ENCODE measurements around the gene PCDHGA1.

Gene PCDHGA1

DNA sequence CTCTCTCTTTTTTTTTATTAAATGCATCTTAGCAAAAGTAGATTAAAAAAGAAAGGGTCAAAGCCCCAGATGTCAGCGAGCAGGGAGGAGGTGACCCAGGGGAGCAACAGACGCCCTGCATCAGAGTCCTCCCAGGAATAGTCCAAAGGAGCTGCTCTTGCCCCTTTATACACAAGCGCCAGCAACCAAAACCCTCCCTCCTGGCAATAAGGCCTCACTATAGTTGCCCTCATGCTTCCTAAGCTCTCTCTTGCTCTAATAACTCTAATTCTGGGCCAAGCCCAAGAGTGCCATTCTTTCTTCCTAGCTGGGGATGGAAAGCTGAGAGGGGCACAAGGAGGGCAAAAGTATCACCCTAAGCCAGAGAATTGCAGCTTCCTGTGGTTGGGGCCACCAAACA, 184.8 kb downstream of the PCDHGA1 start:
- no peak for FAIRE-seq

- no peak for FAIRE-seq
Observed at GRCh38 chr5:141515946-141516671, 185.8 kb downstream of the PCDHGA1 start.

DNA sequence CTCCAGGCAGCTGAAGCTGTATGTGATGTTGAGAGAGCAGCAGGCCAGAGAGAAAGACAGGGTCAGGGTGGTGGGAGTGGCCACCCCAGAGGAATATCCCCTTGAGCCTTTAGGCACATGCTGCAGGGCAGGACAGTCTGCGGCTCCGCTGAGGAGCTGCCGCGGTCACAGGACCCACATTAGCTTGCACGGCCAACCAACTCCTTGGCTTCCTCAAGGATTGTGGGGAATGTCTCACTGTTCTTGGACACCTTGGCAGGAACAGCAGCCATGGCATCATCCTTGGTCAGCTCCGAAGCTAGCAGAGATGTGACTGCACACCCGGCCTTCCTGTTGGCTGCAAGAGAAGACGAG, 186.3 kb downstream of the PCDHGA1 start:
- FAIRE-seq: no peak

DNA sequence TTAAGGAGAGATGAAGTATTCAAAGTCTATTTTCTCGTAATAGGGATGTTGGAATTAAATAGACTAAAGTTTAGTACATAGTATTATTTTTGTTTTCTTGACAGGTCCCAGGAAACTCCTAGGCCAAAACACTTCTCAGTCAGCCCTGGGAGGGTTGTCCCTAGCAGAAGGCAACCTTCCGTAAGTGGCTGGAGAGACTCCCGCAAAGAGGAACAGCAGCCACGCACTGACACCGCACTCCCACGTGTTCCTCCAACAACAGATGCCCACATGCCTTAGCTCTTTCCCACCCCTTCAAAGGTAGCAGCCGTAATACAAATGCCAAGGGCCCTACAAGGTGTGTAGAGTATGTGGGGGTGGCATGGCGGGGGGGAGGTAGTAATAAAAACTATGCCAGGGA, 187.0 kb downstream of the PCDHGA1 start:
- FAIRE-seq: no peak

DNA sequence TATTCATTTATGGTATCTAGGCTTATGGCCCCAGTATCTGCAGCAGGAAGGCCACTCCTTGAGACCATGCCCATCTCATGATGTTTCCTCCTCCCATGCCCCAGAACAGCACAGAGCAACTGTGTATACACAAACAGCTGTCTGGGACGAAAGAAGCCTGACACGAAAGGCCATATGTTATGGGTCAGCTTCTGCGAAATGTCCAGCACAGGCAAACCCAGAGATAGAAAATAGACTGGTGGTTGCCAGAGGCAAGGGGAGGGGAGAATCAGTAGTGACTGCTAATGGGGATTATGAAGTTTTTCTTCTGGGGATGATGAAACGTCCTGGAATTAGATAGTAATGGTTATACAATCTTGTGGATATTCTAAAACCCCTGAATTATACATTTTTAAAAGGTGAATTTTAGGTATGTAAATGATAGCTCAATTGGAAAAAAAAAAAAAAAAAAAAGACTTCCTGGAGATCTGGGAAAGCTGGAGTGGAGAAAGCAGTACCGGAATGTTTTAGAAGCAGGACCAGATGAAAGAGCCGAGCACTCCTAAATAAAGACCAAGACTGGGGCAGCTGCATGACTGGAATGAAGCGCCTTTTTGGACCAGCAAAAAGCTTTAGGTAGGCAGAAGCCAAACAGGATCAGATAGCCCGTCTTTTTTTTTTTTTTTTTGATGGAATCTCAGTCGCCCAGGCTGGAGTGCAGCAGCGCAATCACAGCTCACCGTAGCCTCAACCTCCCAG, 187.7 kb downstream of the PCDHGA1 start:
- FAIRE-seq: no peak

- no peak for FAIRE-seq
Observed at GRCh38 chr5:141518618-141519015, 188.3 kb downstream of the PCDHGA1 start.

DNA sequence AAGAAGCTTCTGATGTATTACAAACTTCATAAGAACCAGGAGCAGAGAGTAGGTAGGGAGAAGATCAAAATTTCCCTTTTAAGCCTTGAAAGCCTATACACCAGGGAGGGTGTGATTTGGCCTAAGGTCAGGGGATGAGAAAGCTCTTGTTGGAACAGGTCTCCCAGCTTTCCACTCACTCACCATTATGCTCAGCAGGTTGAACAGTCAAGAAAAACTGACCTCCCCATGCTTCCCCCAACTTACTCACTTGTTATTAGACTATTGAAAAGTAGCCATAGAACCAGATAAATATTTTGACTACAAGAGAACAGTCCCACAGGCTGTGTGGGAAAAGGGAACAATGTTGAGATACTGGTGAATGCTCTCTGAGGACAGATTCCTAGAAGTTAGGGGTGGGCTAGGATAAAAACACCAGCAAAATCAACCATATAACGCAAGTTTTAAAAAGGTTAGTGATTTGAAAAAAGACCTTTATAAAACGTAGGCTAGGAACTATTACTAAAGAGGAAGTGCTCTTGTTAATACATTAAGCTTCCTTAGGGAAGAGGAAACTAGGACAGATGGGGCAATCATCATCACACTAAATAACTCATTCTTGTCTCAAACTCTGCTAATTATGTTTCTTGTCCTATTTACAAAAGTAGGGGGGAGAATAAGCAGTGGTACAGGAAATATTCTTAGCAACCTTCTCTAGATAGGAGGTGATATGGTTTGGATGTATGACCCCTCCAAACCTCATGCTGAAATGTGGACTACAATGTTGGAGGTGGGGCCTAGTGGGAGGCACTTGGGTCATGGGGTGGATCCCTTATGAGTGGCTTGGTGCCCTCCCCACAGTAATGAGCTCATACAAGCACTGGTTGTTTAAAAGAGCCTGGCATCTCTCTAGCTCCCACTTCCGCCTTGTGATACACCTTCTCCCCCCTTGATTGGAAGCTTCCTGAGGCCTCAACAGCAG, 189.6 kb downstream of the PCDHGA1 start:
- FAIRE-seq: no peak

DNA sequence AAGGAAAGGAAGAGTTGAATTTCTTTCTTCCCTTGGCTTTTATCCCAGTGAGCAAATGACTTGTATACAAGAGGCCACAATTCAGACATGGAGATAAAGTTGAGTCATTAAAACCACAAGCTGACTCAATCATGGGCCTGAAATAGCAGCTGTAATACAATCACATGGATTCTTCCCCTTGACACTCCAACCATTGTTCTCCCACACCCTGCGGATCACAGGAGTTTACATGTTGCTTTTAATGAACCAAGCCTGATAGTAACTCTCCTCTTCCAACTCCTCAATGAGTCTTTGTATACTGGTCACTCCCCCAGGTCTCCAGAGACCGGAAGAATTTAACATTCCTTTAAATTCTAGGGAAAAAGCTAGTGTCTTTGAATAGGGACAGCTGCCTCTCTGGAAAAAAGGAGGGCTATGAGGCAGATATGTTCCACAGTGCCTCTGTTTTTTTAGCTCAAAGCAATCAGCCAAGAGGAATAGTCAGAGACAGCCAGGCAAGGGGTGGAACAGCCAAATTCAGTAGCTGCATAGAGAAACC, 191.0 kb downstream of the PCDHGA1 start:
- FAIRE-seq: no peak

- no peak for FAIRE-seq
Observed at GRCh38 chr5:141522301-141522700, 192.0 kb downstream of the PCDHGA1 start.

GRCh38 chr5:141523991-141524390, 193.7 kb downstream of the PCDHGA1 start:
- FAIRE-seq: no peak

DNA sequence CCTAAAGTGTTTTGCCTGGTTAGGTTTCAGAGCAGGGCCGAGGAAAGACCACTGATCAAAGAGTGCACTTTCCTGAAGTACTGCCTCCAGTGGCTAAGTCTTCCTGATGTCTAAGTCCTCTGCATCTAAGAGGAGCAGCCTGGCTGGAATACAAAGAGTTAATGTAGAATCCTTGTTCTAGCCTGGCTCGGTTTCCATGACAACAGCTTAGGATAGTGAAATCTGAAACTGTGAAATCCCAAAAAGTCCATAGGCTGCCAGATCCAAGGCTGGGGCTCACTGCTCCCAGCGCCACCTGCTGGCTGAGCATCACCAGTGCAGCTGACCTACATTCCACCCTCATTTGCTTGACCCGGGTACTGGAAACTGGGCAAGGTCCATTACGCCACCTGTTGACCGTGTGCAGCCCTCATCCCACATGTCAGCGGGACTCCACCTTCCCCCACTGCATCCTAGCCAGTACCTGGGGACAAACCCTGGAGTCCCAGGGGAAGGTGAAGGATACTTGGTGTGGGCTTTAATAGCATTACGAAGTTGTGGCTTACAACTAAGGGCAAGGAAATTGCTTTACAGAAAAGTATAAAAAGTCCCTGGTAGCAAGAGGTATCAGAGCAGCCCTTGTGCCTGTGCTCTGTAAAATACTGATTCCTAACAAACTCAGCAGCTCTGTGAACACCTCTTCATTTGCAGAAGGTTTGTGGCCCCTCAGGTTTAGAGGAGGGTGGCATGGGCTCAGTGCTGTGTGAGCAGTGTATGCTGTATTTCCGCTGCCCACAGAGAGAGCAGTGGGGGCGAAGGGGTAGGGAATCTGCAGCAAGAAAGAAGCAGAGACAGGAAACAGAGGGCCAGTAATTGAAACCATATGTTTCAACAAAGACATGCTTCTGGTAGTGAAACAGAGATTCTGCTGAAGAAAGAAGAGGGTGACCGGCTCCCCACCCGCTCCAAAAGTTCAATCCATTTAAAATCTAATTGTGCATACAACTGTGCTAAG, 194.6 kb downstream of the PCDHGA1 start:
- no peak for FAIRE-seq

GRCh38 chr5:141525653-141526052, 195.3 kb downstream of the PCDHGA1 start:
- no peak for FAIRE-seq

- FAIRE-seq: no peak
Observed at GRCh38 chr5:141527426-141527825, 197.1 kb downstream of the PCDHGA1 start.

GRCh38 chr5:141528291-141528984, 198.1 kb downstream of the PCDHGA1 start:
- no peak for FAIRE-seq

GRCh38 chr5:141529002-141529401, 198.7 kb downstream of the PCDHGA1 start:
- FAIRE-seq: no peak

GRCh38 chr5:141529873-141530272, 199.6 kb downstream of the PCDHGA1 start:
- no peak for FAIRE-seq

- no peak for FAIRE-seq
Observed at GRCh38 chr5:141532726-141533125, 202.4 kb downstream of the PCDHGA1 start.

DNA sequence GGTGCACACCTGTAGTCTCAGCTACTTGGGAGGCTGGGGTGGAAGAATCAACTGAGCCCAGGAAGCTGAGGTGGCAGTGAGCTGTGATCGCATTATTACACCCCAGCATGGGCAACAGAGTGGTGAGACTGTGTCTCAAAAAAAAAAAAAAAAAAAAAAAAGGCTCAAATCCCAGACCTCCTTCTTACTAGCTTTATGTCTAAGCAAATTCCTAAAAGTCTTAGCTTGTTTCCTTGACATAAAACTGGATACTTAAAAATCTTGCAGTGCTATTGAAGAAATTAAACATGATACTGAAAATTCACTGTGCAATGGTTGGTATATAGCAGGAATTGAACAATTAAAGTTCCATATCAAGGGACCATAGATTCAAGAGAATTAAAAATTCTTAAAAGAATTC, 203.6 kb downstream of the PCDHGA1 start:
- no peak for FAIRE-seq

DNA sequence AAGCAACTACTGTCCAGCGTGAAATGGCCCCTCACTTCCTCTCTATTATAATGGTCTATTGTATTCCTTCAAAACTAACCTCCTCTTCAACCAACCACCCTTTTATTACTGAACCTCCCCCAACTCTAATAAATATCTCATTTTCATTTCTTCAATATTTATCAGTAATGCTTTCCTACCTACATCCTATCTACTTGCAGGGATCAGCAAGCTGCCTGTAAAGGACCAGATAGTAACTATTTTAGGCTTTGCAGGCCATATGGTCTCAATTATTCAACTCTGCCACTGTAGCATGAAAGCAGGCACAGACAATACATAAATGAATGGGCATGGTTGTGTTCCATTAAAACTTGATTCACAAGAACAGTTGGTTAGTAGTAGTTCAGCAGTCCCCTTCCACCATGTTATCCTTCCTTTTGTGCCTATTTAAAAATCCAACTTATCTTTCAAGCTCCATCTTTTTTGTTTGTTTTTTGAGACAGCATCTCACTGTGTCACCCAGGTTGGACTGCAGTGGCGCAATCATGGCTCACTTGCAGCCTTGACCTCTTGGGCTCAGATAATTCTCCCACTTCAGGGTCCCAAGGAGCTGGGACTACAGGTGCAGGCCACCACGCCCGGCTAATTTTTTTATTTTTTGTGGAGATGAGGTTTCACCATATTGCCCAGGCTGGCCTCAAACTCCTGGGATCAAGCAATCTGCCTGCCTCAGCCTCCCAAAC, 204.3 kb downstream of the PCDHGA1 start:
- FAIRE-seq: no peak

- FAIRE-seq: no peak
Observed at GRCh38 chr5:141543053-141543452, 212.7 kb downstream of the PCDHGA1 start.

Data from colon (tissue), 2 donors.